GM19397 (cell line): Measurements from ENCODE around the gene STAT2.

Experiments used
- ATAC-seq: cut with Tn5 transposase; IDR thresholded peaks from one replicate; pipeline ENCODE4 v1.9.1; 2021; ENCODE audit warnings: mild to moderate bottlenecking, moderate library complexity; ENCODE audit not compliant: unreplicated experiment

The STAT2 gene

DNA sequence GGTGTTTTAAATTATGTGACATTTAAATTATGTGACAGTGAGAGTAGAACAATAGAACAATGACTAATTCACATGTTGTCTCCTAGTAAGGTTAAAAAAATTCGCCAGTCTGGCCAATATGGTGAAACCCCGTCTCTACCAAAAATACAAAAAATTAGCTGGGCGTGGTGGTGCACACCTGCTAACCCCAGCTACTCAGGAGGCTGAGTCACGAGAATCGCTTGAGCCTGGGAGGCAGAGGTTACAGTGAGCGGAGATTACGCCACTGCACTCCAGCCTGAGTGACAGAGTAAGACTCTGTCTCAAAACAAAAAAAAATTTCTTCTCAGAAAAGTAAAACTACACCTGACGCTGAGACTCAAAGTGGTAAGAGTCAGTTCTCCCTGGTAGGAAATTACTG lies 62.5 kb downstream of the STAT2 start:
- ATAC-seq = no peak

DNA sequence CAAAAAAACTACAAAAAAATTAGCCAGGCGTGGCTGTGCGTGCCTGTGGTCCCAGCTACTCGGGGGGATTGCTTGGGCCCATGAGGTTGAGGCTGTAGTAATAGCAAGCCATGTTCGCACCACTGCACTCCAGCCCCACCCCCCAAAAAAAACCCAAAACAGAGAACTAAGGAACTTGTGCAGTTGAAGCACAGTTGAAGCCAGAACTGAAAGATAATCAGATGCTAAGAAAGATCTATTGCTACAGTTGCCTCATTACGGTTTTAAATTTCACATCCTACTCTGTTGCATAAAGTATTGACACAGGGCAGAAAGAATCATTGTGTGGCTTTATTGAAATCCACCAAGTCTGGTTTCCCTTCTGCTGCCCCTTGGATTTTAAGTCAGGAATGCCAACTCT lies 63.6 kb downstream of the STAT2 start:
- ATAC-seq = no peak

DNA sequence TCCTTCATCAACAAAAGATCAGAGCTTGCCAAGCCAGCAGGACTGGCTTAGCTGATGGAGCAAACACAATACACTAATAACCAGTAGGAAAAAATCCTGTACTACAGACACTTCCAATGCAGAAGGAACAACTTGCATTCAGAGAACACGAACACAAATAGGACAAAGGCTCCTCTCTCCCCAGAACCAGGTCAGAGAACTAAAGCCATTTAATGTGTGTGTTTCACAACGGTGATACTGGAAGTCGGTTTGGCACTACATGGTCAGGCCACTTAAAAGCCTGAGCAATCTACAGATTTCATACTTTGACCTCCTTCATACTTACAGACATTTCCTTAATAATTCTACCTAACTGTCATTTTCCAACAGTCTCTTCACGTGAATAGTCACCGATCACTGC lies 66.1 kb downstream of the STAT2 start:
- no peak for ATAC-seq
